ENCODE data around the gene MIGA2. TPM values are rescaled to one million over a fixed set of nuclear protein-coding genes. Genes with fewer than 3 reads are reported as not detected.
A peak's percentile ranks its signal among the peaks of the same experiment; 100 is the strongest.

Gene MIGA2
- total and polyA plus RNA-seq, 2 experiments from 2014 or later = 19.3 to 47.8 TPM

GRCh38 chr9:129073404-129073803, 37.0 kb downstream of the MIGA2 start:
- Mint-ChIP-seq H3K4me1 (peaks cover 30% of the 10 kb centered on the region), H3K27me3 (ENCODE audit: insufficient read depth, low read depth, poor library complexity) (peaks cover 9% of the 10 kb centered on the region), H3K4me3 (no peak overlapping the region), H3K27ac (no peak overlapping the region), H3K36me3 (ENCODE audit: low read depth) (peaks cover 5% of the 10 kb centered on the region), H3K9me3 (no peaks in the 10 kb centered on the region; the same call in 2 of the 3 replicates)
- TF ChIP-seq REST (IDR thresholded peaks at IDR 0.05; ENCODE audit: unreplicated experiment) (no peak), STAT1 (IDR thresholded peaks at IDR 0.05; ENCODE audit: unreplicated experiment) (no peak), ZNF331 (CRISPR knock-in tag; IDR thresholded peaks at IDR 0.05; ENCODE audit: low read depth) (no peak), CREB1 (CRISPR knock-in tag; IDR thresholded peaks at IDR 0.05; ENCODE audit: low read depth) (no peak), EZH2phosphoT487 (IDR thresholded peaks at IDR 0.05; ENCODE audit: unreplicated experiment) (no peak), NANOG (IDR thresholded peaks at IDR 0.05; ENCODE audit: borderline replicate concordance) (no peak), JUNB (IDR thresholded peaks at IDR 0.05; ENCODE audit: unreplicated experiment) (no peak), EZH2 (IDR thresholded peaks at IDR 0.05; ENCODE audit: low read depth, unreplicated experiment) (no peak), POLR2AphosphoS5 (IDR thresholded peaks at IDR 0.05; ENCODE audit: low read depth) (no peak)
- H4K20me1 ChIP-seq (replicated peaks; ENCODE audit: insufficient read depth) = no peaks in the 10 kb centered on the region
- H3K27ac ChIP-seq (ENCODE audit: low read depth) = no peak overlapping the region
- H3F3A ChIP-seq (replicated peaks; ENCODE audit: low read depth) = 0 out of 2 replicates have a peak, but pooled peaks cover 6% of the 10 kb centered on the region
- H3K4me3 ChIP-seq = no peak overlapping the region
- peaks cover 26% of the 10 kb centered on the region for H3K4me1 ChIP-seq (ENCODE audit: insufficient read depth)
- H3K4me2 ChIP-seq = no peak overlapping the region
- no peaks in the 10 kb centered on the region for H3K9me2 ChIP-seq (ENCODE audit: insufficient read depth)
- H3K79me2 ChIP-seq (replicated peaks; ENCODE audit: insufficient read depth) = peaks cover 3% of the 10 kb centered on the region; the same call in 1 of the 2 replicates
- H2AFZ ChIP-seq = no peak overlapping the region
- no peaks in the 10 kb centered on the region for H3K36me3 ChIP-seq (ENCODE audit: insufficient read depth)
- ATAC-seq (no peak), DNase-seq (ENCODE audit: low spot score) (no peak)
- no peaks in the 10 kb centered on the region for H3K27me3 ChIP-seq (ENCODE audit: insufficient read depth)

- Mint-ChIP-seq H3K36me3 (ENCODE audit: low read depth) (no peaks in the 10 kb centered on the region; the same call in 2 of the 3 replicates), H3K4me3 (no peak overlapping the region), H3K9me3 (no peaks in the 10 kb centered on the region; the same call in 2 of the 3 replicates), H3K27me3 (ENCODE audit: insufficient read depth, low read depth, poor library complexity) (peaks cover 7% of the 10 kb centered on the region), H3K4me1 (peaks cover 26% of the 10 kb centered on the region), H3K27ac (no peak overlapping the region)
- peaks cover 3% of the 10 kb centered on the region; the same call in 1 of the 2 replicates for H3K79me2 ChIP-seq (replicated peaks; ENCODE audit: insufficient read depth)
- no peaks in the 10 kb centered on the region for H4K20me1 ChIP-seq (replicated peaks; ENCODE audit: insufficient read depth)
- H3K4me3 ChIP-seq = no peak overlapping the region
- DNase-seq (ENCODE audit: low spot score) = no peak
- no peak overlapping the region for H2AFZ ChIP-seq
- H3K27me3 ChIP-seq (ENCODE audit: insufficient read depth) = no peaks in the 10 kb centered on the region
- H3K4me1 ChIP-seq (ENCODE audit: insufficient read depth) = peaks cover 26% of the 10 kb centered on the region
- H3K27ac ChIP-seq (ENCODE audit: low read depth) = 0 out of 2 replicates have a peak overlapping the region, but pooled peaks have one; percentile 36
- no peak overlapping the region for H3K4me2 ChIP-seq
- no peaks in the 10 kb centered on the region for H3K9me2 ChIP-seq (ENCODE audit: insufficient read depth)
- no peak for ATAC-seq
- H3K36me3 ChIP-seq (ENCODE audit: insufficient read depth) = no peaks in the 10 kb centered on the region
- 0 out of 2 replicates have a peak, but pooled peaks cover 6% of the 10 kb centered on the region for H3F3A ChIP-seq (replicated peaks; ENCODE audit: low read depth)
- TF ChIP-seq CTCF (conservative IDR thresholded peaks at IDR 0.05; ENCODE audit: low read depth in 2 of 2) = no peak
- TF ChIP-seq ZNF462 (CRISPR knock-in tag; IDR thresholded peaks at IDR 0.05) = no peak
- TF ChIP-seq NANOG (IDR thresholded peaks at IDR 0.05; ENCODE audit: borderline replicate concordance) = no peak
- no peak for TF ChIP-seq POLR2AphosphoS5 (IDR thresholded peaks at IDR 0.05; ENCODE audit: low read depth)
These were observed 37.7 kb downstream of the MIGA2 start for GRCh38 chr9:129074106-129074505.
